Osteocyte (in vitro differentiated cells): ENCODE results near the gene LRRC4C. TPM values are rescaled to one million over a fixed set of nuclear protein-coding genes. Genes with fewer than 3 reads are reported as not detected.
A peak's percentile ranks its signal among the peaks of the same experiment; 100 is the strongest.

ENCODE experiments used
- DNase-seq: peaks from one replicate; pipeline ENCODE4 v3.0.0; 2021; ENCODE audit warnings: mixed read lengths; ENCODE audit not compliant: unreplicated experiment; ENCODE audit errors: extremely low spot score
- H3K27ac Mint-ChIP-seq: one replicate; pipeline ENCODE4 v1.8.0; 2021; ENCODE audit warnings: mild to moderate bottlenecking, mixed read lengths; ENCODE audit not compliant: unreplicated experiment
- H3K27me3 Mint-ChIP-seq: one replicate; pipeline ENCODE4 v1.8.0; 2021; ENCODE audit warnings: mixed read lengths; ENCODE audit not compliant: unreplicated experiment
- H3K36me3 Mint-ChIP-seq: one replicate; pipeline ENCODE4 v1.8.0; 2021; ENCODE audit warnings: mixed read lengths; ENCODE audit not compliant: unreplicated experiment
- H3K4me1 Mint-ChIP-seq: one replicate; pipeline ENCODE4 v1.8.0; 2021; ENCODE audit warnings: mixed read lengths; ENCODE audit not compliant: unreplicated experiment
- H3K4me3 Mint-ChIP-seq: one replicate; pipeline ENCODE4 v1.8.0; 2021; ENCODE audit warnings: mild to moderate bottlenecking, moderate library complexity, mixed read lengths; ENCODE audit not compliant: unreplicated experiment
- H3K9me3 Mint-ChIP-seq: one replicate; pipeline ENCODE4 v1.8.0; 2021; ENCODE audit warnings: mixed read lengths; ENCODE audit not compliant: unreplicated experiment
- total RNA-seq: library from RNA; stranded (reverse); gene quantifications from 2 replicates; pipeline ENCODE4 v1.2.1, GENCODE V29; 2021
- TF ChIP-seq, protein P1 (sequence below): fragments of 200-600 bp; sonication (generic); IDR thresholded peaks from 2 replicates; pipeline ENCODE4 v1.5.0; 2021; ENCODE audit warnings: antibody characterized with exemption, mild to moderate bottlenecking, moderate library complexity

Gene LRRC4C
- total RNA-seq, 1 donor from 2014 or later = 0.16 TPM

GRCh38 chr11:41222236-41222635 lies 237.2 kb downstream of the LRRC4C start:
- Mint-ChIP-seq H3K9me3 (peaks cover 17% of the 10 kb centered on the region), H3K4me1 (no peaks in the 10 kb centered on the region), H3K27ac (no peak overlapping the region), H3K36me3 (no peaks in the 10 kb centered on the region), H3K4me3 (no peak overlapping the region), H3K27me3 (no peaks in the 10 kb centered on the region)
- no peak for DNase-seq
- TF ChIP-seq, protein P1, sequence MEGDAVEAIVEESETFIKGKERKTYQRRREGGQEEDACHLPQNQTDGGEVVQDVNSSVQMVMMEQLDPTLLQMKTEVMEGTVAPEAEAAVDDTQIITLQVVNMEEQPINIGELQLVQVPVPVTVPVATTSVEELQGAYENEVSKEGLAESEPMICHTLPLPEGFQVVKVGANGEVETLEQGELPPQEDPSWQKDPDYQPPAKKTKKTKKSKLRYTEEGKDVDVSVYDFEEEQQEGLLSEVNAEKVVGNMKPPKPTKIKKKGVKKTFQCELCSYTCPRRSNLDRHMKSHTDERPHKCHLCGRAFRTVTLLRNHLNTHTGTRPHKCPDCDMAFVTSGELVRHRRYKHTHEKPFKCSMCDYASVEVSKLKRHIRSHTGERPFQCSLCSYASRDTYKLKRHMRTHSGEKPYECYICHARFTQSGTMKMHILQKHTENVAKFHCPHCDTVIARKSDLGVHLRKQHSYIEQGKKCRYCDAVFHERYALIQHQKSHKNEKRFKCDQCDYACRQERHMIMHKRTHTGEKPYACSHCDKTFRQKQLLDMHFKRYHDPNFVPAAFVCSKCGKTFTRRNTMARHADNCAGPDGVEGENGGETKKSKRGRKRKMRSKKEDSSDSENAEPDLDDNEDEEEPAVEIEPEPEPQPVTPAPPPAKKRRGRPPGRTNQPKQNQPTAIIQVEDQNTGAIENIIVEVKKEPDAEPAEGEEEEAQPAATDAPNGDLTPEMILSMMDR = no peak

GRCh38 chr11:41206388-41206787 lies 253.1 kb downstream of the LRRC4C start:
- no peak overlapping the region for H3K27ac Mint-ChIP-seq
- no peaks in the 10 kb centered on the region for H3K4me1 Mint-ChIP-seq
- no peak for DNase-seq
- no peak overlapping the region for H3K4me3 Mint-ChIP-seq
- no peaks in the 10 kb centered on the region for H3K27me3 Mint-ChIP-seq
- TF ChIP-seq, protein P1 = no peak
- H3K36me3 Mint-ChIP-seq = no peaks in the 10 kb centered on the region
- no peaks in the 10 kb centered on the region for H3K9me3 Mint-ChIP-seq

DNA sequence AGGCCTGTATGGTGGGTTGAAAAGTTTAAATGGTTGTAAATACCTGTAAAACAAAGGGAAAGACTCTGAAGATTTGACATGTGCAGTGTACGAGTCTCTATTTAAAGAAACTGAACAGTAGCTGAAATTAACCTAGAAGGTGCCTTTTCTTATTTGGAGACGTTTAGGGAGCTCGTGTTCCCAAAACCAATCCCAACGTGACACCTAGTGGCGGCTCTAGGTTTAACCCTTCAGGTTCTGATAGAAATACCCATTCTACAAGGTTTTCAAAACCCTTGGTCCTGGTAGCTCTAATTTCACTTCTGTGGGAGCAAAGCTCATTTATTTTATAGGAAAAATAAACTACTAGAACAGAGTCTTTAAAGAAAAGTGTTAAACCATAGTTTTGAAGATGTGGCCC lies 258.3 kb downstream of the LRRC4C start:
- Mint-ChIP-seq H3K36me3 (no peaks in the 10 kb centered on the region), H3K27me3 (no peaks in the 10 kb centered on the region), H3K4me3 (no peak overlapping the region), H3K27ac (no peak overlapping the region), H3K4me1 (no peaks in the 10 kb centered on the region), H3K9me3 (peaks cover 6% of the 10 kb centered on the region)
- TF ChIP-seq, protein P1 = peak; percentile 40
- no peak for DNase-seq

DNA sequence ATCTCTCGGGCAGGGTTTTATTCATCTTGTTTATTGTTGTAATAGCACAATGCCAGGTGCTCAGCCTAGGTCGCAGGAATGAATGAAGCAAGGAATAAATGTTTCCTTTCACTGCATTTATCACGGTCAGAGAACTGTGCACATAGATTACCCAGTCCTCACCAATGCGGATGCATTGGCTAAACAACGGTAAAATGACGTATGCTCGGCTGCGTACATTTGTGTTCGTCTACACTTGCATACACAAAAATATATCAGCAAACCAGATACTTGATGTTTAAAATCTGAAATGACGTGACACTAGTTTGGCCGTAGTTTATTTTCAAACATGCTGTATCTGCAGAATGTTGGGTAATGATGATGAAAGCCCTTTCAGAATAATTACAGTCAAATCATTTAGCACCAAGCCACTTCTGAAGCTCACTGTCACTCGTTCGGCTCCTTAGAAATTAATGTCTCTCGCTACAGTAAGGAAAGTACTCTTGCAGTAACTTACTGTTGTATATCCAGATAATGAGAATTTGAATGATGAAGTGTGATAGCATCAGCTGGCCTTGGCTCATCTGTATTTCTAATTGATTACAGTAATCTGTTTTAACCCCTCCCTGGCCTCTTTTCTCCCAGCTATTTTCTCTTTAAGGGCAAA lies 268.9 kb downstream of the LRRC4C start:
- peaks cover 24% of the 10 kb centered on the region for H3K9me3 Mint-ChIP-seq
- no peaks in the 10 kb centered on the region for H3K4me1 Mint-ChIP-seq
- H3K27me3 Mint-ChIP-seq = no peaks in the 10 kb centered on the region
- H3K36me3 Mint-ChIP-seq = no peaks in the 10 kb centered on the region
- TF ChIP-seq, protein P1 = no peak
- DNase-seq = no peak
- no peak overlapping the region for H3K27ac Mint-ChIP-seq
- H3K4me3 Mint-ChIP-seq = no peak overlapping the region

GRCh38 chr11:41189701-41190436 lies 269.6 kb downstream of the LRRC4C start:
- TF ChIP-seq, protein P1 = no peak
- no peaks in the 10 kb centered on the region for H3K36me3 Mint-ChIP-seq

More at GRCh38 chr11:41189701-41190436, 269.6 kb downstream of the LRRC4C start:
- no peaks in the 10 kb centered on the region for H3K4me1 Mint-ChIP-seq
- H3K27ac Mint-ChIP-seq = no peak overlapping the region
- no peak overlapping the region for H3K4me3 Mint-ChIP-seq
- DNase-seq = no peak
- no peaks in the 10 kb centered on the region for H3K27me3 Mint-ChIP-seq
- peaks cover 24% of the 10 kb centered on the region for H3K9me3 Mint-ChIP-seq
